GM19463 (cell line): ENCODE results near the gene TEKTIP1.

ENCODE experiments used
- ATAC-seq: cut with Tn5 transposase; IDR thresholded peaks from one replicate; pipeline ENCODE4 v1.9.1; 2021; ENCODE audit warnings: mild to moderate bottlenecking, moderate library complexity; ENCODE audit not compliant: unreplicated experiment

TEKTIP1 gene

GRCh38 chr19:3536429-3537100, 2.4 kb upstream of the TEKTIP1 start:
- no peak for ATAC-seq

GRCh38 chr19:3537101-3537437, 1.9 kb upstream of the TEKTIP1 start:
- no peak for ATAC-seq

- ATAC-seq, result no peak
Measured at GRCh38 chr19:3537438-3538240, 1.3 kb upstream of the TEKTIP1 start.

GRCh38 chr19:3538258-3538929, 580 bp upstream of the TEKTIP1 start:
- no peak for ATAC-seq

GRCh38 chr19:3539756-3540118, 763 bp downstream of the TEKTIP1 start:
- ATAC-seq, result no peak

- ATAC-seq, result no peak
Measured at GRCh38 chr19:3543150-3544057, 4.4 kb downstream of the TEKTIP1 start.

GRCh38 chr19:3544058-3544376, 5.0 kb downstream of the TEKTIP1 start:
- ATAC-seq, result no peak

- ATAC-seq, result no peak
Measured at GRCh38 chr19:3544742-3545668, 6.0 kb downstream of the TEKTIP1 start.

- ATAC-seq, result no peak
Measured at GRCh38 chr19:3545669-3546034, 6.7 kb downstream of the TEKTIP1 start.

- ATAC-seq, result no peak
Measured at GRCh38 chr19:3546119-3546518, 7.1 kb downstream of the TEKTIP1 start.

- no peak for ATAC-seq
Measured at GRCh38 chr19:3547301-3547731, 8.3 kb downstream of the TEKTIP1 start.

- no peak for ATAC-seq
Measured at GRCh38 chr19:3547767-3548282, 8.9 kb downstream of the TEKTIP1 start.

- no peak for ATAC-seq
Measured at GRCh38 chr19:3548606-3549005, 9.6 kb downstream of the TEKTIP1 start.

- no peak for ATAC-seq
Measured at GRCh38 chr19:3549816-3550215, 10.8 kb downstream of the TEKTIP1 start.

GRCh38 chr19:3550947-3551791, 12.2 kb downstream of the TEKTIP1 start:
- no peak for ATAC-seq

- no peak for ATAC-seq
Measured at GRCh38 chr19:3551792-3552095, 12.8 kb downstream of the TEKTIP1 start.

- ATAC-seq, result no peak
Measured at GRCh38 chr19:3554254-3555083, 15.5 kb downstream of the TEKTIP1 start.

- no peak for ATAC-seq
Measured at GRCh38 chr19:3555653-3556422, 16.9 kb downstream of the TEKTIP1 start.
